SHP77 treated with DMSO at 0.1 percent for 48 hours (cell line): ENCODE measurements around the gene MARCHF6.
"Not testable (repeated sequence)": the region's sequence is repeated elsewhere in the genome, so short reads cannot be mapped to it uniquely, and the experiment has no call there.

ENCODE experiments used
- DNase-seq: peaks from one replicate; lab custom pipeline; 2025; lab: John Stamatoyannopoulos, UW

MARCHF6 gene

DNA sequence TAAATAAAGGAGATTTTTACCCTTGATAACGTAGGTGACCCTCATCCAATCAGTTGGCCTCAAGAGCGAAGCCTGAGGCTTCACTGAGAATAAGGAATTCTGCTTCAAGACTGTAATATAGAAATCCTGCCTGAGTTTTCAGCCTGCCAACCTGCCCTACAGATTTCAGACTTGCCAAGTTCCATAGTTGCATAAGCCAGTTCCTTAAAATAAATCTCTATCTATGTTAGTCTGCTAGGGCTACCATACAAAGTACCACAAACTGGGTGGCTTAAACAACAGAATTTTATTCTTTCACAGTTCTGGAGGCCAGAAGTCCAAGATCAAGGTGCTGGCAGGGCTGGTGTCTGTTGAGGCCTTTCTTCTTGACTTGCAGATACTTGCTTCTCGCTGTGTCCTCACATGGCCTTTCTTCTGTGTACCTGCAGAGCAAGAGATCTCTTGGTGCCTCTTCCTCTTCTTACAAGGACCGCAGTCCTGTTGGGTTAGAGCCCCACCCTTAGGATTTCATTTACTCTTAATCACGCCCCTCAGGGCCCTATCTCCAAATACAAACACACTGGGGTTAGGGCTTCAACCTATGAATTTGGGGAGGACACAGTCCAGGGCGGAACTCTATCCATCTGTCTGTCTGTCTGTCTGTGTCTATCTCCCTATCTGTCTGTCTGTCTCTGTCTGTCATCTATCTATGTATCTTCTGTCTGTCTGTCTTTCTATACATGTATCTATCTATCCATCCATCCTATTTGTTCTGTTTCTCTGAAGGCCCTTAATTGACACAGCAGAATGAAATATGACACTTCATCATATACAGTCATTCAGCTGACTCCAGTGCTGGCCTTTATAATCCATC, 28.8 kb upstream of the MARCHF6 start:
- no peak for DNase-seq

DNA sequence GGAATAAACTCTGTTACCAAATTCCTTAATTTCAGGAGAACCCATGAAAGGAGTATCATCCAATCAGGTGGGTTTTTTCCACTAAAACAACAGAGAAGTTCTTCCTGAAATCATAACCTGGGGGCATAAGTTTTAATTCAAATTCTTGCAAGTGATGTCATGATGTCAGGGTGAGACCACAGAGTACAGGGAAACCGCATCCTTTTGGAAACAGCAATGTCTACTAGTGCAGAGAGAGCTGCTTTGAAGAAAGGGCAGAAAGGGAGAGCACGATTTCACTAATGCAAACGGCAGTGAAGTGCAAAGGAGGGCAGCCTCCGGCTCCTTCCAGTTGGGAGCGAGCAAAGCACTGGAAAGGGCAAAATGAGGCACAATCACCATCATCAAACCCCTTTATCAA, 25.2 kb upstream of the MARCHF6 start:
- no peak for DNase-seq

GRCh38 chr5:10329446-10329819, 24.1 kb upstream of the MARCHF6 start:
- no peak for DNase-seq

DNA sequence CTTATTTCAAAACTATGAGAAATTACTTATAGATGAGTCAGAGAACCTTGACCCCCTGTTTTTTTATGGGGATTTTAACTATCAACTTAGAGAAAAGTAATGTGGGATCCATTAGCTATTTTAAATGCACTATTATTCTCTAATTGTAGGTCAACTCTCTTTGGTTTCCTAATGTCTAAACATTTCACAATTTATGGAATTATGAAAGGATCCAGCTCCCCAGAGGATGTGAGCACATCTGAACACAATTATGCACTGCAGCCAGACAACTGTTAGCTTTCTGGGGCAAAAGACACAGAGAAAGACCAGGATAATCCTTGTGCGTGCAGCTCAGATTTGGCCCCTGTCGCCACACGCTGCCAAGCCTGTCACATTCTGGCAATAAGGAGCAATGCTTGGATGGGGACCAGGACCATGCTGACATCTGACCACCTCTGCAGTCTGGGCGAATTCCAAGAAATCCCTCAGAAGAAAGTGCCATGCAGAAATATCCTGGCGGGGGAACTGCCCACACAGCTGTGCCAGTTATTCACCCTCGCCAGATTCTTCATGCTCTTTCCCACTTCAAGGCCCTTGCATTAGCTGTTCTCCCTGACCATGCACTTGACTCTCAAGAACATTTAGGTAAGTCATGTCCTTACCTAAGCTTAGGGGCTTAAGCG, 23.5 kb upstream of the MARCHF6 start:
- DNase-seq = no peak

- DNase-seq = no peak
These were observed 22.8 kb upstream of the MARCHF6 start for GRCh38 chr5:10330511-10331230.

DNA sequence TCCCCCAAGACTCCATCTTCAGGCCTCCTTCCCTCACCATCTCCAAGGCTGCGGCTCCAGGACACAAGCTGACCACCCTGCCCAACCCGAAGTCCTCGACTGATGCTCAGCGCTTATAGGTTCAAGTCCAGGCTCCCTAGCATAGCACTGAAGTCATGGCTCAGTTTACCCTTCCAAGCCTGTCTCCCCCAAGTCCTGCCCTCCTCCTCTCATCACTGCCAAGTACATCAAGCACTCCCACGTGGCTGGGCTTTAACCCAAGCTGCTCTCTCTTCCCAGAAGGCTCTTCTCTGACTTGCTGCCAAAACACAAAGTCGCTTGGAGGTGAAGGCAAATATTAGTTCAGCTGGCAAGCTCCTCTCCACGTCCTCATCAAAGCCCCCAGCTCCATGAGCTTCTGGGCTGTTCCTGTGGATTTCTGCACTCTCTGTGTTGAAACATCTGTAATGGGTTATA, 22.1 kb upstream of the MARCHF6 start:
- peak; percentile 99 for DNase-seq

GRCh38 chr5:10332301-10332700, 21.2 kb upstream of the MARCHF6 start:
- DNase-seq = peak; percentile 28

DNA sequence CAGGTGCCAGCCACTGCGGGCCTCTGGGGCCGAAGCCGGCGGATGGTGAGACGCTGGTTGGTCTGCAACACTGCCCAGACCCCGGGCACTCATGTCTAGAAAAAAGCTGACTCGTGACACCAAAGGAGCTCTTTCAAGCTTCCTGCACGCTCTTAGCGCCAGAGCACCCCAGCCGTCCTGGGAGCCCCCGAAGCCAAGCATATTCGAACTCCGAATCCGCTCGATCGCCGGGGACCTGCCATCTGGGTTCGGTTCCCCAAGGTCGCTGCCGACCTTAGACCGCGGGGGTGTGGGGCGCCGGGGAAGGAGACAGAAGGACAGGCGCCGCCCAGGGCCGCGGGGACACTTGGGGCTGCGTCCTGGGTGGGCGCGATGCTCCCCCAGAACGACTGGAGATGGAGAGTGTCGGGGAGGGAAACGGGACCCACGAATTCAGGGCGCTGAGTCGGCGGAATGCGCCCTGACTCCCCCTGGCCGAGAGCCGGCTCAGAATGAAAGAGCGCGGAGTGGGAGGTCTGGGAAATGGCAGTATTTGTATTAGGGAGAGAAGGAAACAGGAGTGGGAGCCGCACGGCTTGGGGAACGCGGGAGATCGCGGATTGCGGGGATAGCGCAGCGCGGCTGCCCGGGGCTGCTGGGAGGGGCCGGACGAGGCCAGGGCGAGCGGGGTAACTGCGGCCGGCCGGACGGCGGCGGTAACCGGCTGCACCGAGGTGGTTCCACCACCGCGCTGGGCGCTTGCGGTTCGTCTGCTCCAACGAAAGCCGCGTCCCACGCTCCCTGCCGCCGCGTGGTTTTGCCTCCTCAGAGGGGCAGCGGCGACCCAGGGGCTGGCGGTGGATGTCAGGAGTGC, 20.1 kb upstream of the MARCHF6 start:
- no peak for DNase-seq

GRCh38 chr5:10334831-10335230, 18.7 kb upstream of the MARCHF6 start:
- no peak for DNase-seq

DNA sequence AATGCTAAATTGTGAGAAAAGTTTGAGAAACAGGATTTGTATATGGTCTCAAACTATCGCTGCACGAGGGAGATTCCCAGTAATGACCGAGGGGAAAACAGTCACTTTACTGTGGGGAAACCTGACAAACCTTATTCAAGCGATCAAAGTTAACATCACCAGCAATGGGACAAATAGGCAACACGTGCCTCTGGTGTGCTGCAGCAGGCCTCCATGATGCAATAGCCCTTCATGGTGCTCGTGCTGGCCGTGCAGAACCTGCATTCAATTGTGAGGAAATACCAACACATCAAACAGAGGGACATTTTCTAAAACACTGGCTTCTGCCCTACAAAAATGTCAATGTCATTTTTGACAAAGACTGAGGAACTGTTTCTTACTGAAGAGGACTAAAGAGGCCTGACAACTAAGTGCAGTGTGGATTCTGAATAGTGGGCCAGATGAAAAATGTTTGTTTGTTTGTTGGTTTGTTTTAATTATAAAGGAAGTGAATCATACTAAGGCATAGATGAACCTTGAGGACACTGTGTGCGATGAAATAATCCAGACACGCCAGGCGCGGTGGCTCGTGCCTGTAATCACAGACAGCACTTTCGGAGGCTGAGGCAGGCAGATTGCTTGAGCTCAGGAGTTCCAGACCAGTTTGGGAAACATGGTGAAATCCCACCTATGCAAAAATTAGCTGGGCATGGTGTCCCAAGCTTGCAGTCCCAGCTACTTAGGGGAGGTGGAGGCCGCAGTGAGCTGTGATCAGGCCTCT, 17.6 kb upstream of the MARCHF6 start:
- DNase-seq = no peak

DNA sequence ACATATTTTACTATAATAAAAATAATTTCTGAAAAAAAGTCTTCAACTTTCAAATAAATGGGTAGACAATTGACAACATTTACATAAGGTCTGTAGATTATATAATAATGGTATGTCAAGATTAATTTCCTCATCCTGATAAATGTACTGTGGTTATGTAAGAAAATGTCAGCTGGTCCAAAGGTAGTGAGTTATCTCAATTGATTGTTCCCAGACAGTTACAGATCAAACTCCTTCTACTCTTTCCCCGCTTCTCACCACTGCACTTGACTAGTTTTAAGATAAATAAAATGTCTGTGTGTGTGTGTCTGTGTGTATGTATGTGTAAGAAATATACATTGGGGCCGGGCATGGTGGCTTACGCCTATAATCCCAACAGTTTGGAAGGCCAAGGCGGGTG, 16.4 kb upstream of the MARCHF6 start:
- no peak for DNase-seq

- DNase-seq = no peak
These were observed 15.5 kb upstream of the MARCHF6 start for GRCh38 chr5:10337986-10338385.

GRCh38 chr5:10338686-10339057, 14.8 kb upstream of the MARCHF6 start:
- no peak for DNase-seq

- DNase-seq = no peak
These were observed 14.3 kb upstream of the MARCHF6 start for GRCh38 chr5:10339058-10339811.

GRCh38 chr5:10339958-10340357, 13.5 kb upstream of the MARCHF6 start:
- DNase-seq = no peak

DNA sequence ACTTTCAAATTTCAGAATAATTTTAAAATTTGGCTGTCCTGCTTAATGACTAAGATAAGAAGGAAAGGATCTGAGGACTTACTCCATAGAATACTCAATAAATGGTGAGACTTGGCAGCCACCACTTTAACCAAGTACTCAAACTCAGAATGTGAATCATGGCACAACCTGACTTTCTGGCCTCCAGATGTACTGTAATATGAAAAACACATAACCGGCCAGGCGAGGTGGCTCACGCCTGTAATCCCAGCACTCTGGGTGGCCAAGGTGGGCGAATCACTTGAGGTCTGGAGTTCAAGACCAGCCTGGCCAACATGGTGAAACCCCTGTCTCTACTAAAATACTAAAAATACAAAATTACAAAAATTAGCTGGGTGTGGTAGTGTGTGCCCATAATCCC, 10.0 kb upstream of the MARCHF6 start:
- no peak for DNase-seq

GRCh38 chr5:10344461-10345106, 8.9 kb upstream of the MARCHF6 start:
- DNase-seq = not testable (repeated sequence)

DNA sequence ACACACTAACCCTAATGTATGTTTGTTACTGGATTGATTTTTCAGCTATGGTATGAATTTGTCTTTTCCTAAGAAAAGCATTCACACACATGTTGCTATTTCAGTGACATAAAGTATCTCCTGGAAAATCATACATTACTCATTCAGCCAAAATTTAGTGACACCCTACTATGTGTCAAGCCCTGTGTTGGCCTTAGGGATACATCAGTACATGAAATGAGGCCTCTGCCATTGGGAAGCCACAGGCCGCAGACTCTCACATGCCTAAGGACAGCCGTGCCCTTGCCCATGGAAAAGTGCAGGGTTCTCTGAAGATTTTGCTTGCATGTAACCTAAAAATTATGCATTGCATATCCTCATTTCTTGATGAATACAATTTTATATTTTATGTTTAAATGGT, 5.2 kb upstream of the MARCHF6 start:
- no peak for DNase-seq

GRCh38 chr5:10351199-10351905, 2.1 kb upstream of the MARCHF6 start:
- DNase-seq = no peak
